BLaER1 treated with 17β-estradiol and CSF1 and Interleukin-3, amounts not matched to agents 10 nM and 100 nM (cell line): ENCODE measurements around the gene RNF4.
A peak's percentile ranks its signal among the peaks of the same experiment; 100 is the strongest.

Experiments
- H3K27ac ChIP-seq, 11 experiments: shearing (Covaris generic); formaldehyde crosslinking; 2 replicates each; pipeline ENCODE4 v1.8.1; 2022
- H3K27me3 ChIP-seq, 11 experiments: shearing (Covaris generic); formaldehyde crosslinking; 2 replicates each; pipeline ENCODE4 v1.8.1; 2022
- H3K36me3 ChIP-seq, 11 experiments: shearing (Covaris generic); formaldehyde crosslinking; 2 replicates each; pipeline ENCODE4 v1.8.1; 2022
- H3K4me1 ChIP-seq, 10 experiments: shearing (Covaris generic); formaldehyde crosslinking; 2 replicates each; pipeline ENCODE4 v1.8.1; 2022
- H3K4me2 ChIP-seq, 11 experiments: shearing (Covaris generic); formaldehyde crosslinking; 2 replicates each; pipeline ENCODE4 v1.8.1; 2022
- H3K4me3 ChIP-seq, 10 experiments: shearing (Covaris generic); formaldehyde crosslinking; 2 replicates each; pipeline ENCODE4 v1.8.1; 2022
- H3K9ac ChIP-seq, 11 experiments: shearing (Covaris generic); formaldehyde crosslinking; 2 replicates each; pipeline ENCODE4 v1.8.1; 2022
- H3K9me3 ChIP-seq, 11 experiments: shearing (Covaris generic); formaldehyde crosslinking; replicated peaks in 1 of 11; 2 replicates each; pipeline ENCODE4 v1.8.1; 2022
- H4K20me1 ChIP-seq, 11 experiments: shearing (Covaris generic); formaldehyde crosslinking; 2 replicates each; pipeline ENCODE4 v1.8.1; 2022
- Cebpa-rat ChIP-seq, 11 experiments: shearing (Covaris generic); IDR thresholded peaks; 2 replicates each; pipeline ENCODE4 v1.8.1; 2022

RNF4 gene

DNA sequence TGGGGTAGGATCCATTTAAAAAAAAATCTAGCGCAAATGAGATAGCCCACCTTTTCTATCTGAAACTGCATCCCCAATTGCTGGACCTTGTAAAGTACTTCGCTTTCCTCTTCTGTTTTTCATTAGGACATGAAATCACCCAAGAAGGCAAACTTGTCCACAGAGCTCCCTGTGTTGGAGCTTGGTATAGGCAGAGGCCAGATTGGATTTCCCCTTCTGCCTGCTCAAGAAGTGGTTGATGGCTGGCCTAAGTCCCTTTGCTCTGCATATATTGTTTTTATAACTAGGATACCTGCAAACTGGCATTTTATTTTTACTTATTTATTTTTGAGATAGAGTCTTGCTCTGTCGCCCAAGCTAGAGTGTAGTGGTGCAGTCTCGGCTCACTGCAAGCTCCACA lies 28.4 kb downstream of the RNF4 start:
- no peak overlapping the region for H3K27ac ChIP-seq
- peak overlapping the region in 3 of 11 experiments; percentile 33 to 70 (median 39); a peak in 5 of 22 replicates for H3K4me2 ChIP-seq
- no peak for TF ChIP-seq Cebpa-rat (IDR thresholded peaks at IDR 0.05)
- no peak overlapping the region for H3K4me3 ChIP-seq
- peaks cover 97 to 100% (median 100%) of the 10 kb centered on the region in 11 experiments for H3K36me3 ChIP-seq
- peaks cover 19 to 46% (median 25%) of the 10 kb centered on the region in 10 experiments; a peak in 19 of 20 replicates for H3K4me1 ChIP-seq
- H3K9me3 ChIP-seq = no peaks in the 10 kb centered on the region
- H3K27me3 ChIP-seq = no peaks in the 10 kb centered on the region
- H4K20me1 ChIP-seq = peaks cover 99 to 100% (median 100%) of the 10 kb centered on the region in 11 experiments
- no peak overlapping the region for H3K9ac ChIP-seq

DNA sequence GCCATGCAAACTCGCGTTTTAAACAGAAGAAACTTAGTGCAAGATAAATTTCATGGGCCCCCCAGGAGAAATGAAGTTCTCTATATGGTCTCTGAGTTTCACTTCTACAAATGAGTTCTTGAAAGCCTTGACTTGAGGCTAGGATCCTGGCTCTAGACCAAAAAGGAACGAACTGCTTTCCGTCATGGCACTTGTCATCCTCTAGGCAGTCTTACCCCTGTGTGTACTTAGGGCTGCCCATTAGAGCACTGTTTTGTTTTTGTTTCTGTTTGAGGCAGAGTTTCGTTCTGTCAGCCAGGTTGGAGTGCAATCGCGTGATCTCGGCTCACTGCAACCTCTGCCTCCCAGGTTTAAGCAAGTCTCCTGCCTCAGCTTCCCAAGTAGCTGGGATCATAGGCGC lies 29.0 kb downstream of the RNF4 start:
- H3K27me3 ChIP-seq = no peaks in the 10 kb centered on the region
- H4K20me1 ChIP-seq = peaks cover 99 to 100% (median 100%) of the 10 kb centered on the region in 11 experiments
- no peaks in the 10 kb centered on the region for H3K9me3 ChIP-seq
- no peak overlapping the region; a peak in 1 of 22 replicates for H3K27ac ChIP-seq
- H3K4me2 ChIP-seq = peak overlapping the region in 3 of 11 experiments; percentile 33 to 70 (median 39); a peak in 5 of 22 replicates
- H3K36me3 ChIP-seq = peaks cover 97 to 100% (median 100%) of the 10 kb centered on the region in 11 experiments
- no peak for TF ChIP-seq Cebpa-rat (IDR thresholded peaks at IDR 0.05)
- H3K9ac ChIP-seq = no peak overlapping the region
- no peak overlapping the region for H3K4me3 ChIP-seq
- peaks cover 18 to 46% (median 25%) of the 10 kb centered on the region in 10 experiments; a peak in 19 of 20 replicates for H3K4me1 ChIP-seq

DNA sequence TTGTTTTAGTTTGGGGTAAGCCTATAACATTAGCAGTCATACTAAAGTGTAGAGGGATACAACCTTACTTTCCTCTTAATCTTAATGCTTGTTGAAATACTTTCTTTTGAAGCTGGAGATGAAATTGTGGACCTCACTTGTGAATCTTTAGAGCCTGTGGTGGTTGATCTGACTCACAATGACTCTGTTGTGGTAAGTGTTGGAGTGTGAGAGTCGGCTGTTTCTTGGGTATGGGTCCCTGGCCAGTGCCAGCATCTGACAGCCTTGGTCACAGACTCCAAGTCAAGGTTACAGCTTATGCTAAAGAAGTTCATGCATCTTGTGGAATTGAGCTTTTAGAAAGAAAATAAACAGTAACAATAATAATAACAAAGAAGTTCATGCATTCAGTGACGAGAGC lies 31.6 kb downstream of the RNF4 start:
- no peaks in the 10 kb centered on the region for H3K9me3 ChIP-seq
- no peaks in the 10 kb centered on the region for H3K27me3 ChIP-seq
- no peak overlapping the region for H3K4me2 ChIP-seq
- H3K27ac ChIP-seq = no peak overlapping the region
- H3K36me3 ChIP-seq = peaks cover 95 to 100% (median 99%) of the 10 kb centered on the region in 11 experiments
- H3K9ac ChIP-seq = no peak overlapping the region
- peaks cover 88 to 100% (median 98%) of the 10 kb centered on the region in 11 experiments for H4K20me1 ChIP-seq
- peaks cover 0 to 30% (median 16%) of the 10 kb centered on the region in 10 experiments; a peak in 15 of 20 replicates for H3K4me1 ChIP-seq
- no peak for TF ChIP-seq Cebpa-rat (IDR thresholded peaks at IDR 0.05)
- H3K4me3 ChIP-seq = no peak overlapping the region

DNA sequence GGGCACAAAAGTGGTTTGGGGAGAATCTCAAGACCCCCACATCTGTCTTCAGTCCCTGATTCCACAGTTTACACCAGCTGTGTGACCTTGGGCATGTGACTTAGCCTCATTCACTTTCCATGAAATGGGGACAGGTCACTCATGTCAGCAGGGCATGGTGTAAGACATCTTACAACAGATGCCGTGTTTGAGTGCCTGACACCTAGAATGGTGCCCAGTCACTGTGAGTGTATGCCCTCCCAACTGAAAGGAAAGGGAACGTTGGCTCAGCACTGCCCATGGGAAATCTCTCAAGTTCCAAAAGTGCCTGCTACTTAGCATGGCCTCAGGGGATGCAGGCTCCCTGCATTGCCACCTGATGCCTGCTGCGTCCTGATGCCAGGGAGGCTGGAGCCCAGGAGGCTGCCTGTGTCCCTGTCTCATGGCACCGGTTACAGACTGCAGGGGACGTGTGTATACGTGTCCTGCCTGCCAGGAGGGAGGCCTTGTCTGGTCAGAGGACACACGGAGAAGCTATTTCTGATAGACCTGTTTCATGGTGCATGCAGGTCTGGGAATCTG lies 32.2 kb downstream of the RNF4 start:
- TF ChIP-seq Cebpa-rat (IDR thresholded peaks at IDR 0.05) = no peak
- Histone ChIP-seq H4K20me1 (peaks cover 88 to 100% (median 98%) of the 10 kb centered on the region in 11 experiments), H3K9me3 (no peaks in the 10 kb centered on the region), H3K4me1 (peaks cover 0 to 25% (median 16%) of the 10 kb centered on the region in 10 experiments; a peak in 14 of 20 replicates), H3K27me3 (no peaks in the 10 kb centered on the region), H3K27ac (no peak overlapping the region), H3K36me3 (peaks cover 94 to 100% (median 99%) of the 10 kb centered on the region in 11 experiments), H3K9ac (no peak overlapping the region), H3K4me2 (no peak overlapping the region), H3K4me3 (no peak overlapping the region)

DNA sequence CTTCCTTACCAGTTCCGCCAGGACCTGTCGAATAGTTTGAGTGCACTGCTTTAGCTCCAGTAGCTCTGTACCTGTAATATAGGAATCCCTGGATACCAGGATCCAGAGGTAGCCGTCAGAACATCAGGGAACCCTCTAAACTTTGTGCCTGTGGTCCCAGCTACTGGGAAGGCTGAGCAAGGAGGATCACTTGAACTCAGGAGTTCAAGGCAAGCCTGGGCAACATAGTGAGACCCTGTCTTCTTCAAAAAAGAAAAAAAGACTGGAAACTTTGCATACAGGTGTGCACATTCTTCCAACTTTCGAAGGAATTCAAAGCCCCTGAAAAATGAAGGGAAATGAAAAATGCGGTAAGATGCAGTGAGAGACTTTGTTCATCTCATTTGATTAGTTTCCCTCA lies 34.9 kb downstream of the RNF4 start:
- no peak for TF ChIP-seq Cebpa-rat (IDR thresholded peaks at IDR 0.05)
- peaks cover 0 to 18% (median under 1%) of the 10 kb centered on the region in 10 experiments; a peak in 5 of 20 replicates for H3K4me1 ChIP-seq

DNA sequence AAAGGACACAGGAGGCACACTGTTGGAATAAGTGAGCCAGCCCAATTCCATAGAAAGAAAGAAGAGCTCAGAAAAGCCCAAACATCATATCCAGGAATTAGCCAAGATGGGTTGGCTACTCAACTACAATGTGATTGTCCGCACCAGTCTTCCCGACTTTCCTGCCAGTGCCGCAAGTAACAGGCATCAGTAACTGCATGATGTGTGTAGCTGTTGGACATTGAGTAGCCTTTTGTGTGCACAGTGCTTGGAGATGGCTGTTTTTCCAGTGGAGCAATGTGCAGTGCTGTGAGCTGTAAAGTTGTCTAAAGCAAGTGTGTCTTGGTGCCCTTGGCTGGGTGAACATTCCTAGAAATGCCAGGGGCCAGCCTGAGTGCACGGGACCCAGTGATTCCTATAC lies 38.4 kb downstream of the RNF4 start:
- H3K4me3 ChIP-seq = no peak overlapping the region
- H4K20me1 ChIP-seq = peaks cover 82 to 100% (median 96%) of the 10 kb centered on the region in 11 experiments
- no peak overlapping the region for H3K4me2 ChIP-seq
- no peak for TF ChIP-seq Cebpa-rat (IDR thresholded peaks at IDR 0.05)
- H3K36me3 ChIP-seq = peaks cover 88 to 99% (median 95%) of the 10 kb centered on the region in 11 experiments
- H3K9me3 ChIP-seq = no peaks in the 10 kb centered on the region
- no peak overlapping the region for H3K27ac ChIP-seq
- no peaks in the 10 kb centered on the region for H3K27me3 ChIP-seq
- H3K4me1 ChIP-seq = peaks cover 0 to 49% (median 25%) of the 10 kb centered on the region in 10 experiments; a peak in 18 of 20 replicates
- no peak overlapping the region for H3K9ac ChIP-seq

More for the DNA sequence above, 34.9 kb downstream of the RNF4 start:
- Histone ChIP-seq H3K36me3 (peaks cover 91 to 100% (median 98%) of the 10 kb centered on the region in 11 experiments), H3K9ac (no peak overlapping the region), H3K27ac (no peak overlapping the region), H3K9me3 (no peaks in the 10 kb centered on the region), H3K4me2 (no peak overlapping the region), H3K27me3 (no peaks in the 10 kb centered on the region), H4K20me1 (peaks cover 85 to 100% (median 98%) of the 10 kb centered on the region in 11 experiments), H3K4me3 (no peak overlapping the region)

DNA sequence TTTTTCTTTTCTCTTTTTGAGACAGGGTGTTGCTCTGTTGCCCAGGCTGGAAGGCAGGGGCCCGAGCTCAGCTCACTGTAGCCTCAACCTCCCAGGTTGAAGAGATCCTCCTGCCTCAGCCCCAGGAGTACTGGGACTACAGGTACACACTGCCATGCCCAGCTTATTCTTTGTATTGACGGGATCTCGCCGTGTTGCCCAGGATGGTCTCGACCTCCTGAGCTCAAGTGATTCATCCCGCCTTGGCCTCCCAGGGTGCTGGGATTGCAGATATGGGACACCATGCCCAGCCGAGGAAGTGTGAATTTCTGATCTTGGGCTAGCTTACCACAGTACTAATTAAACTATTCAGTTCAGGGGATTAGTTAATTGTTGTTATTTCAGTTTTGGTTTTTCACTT lies 38.9 kb downstream of the RNF4 start:
- Histone ChIP-seq H3K27me3 (no peaks in the 10 kb centered on the region), H3K4me1 (peaks cover 0 to 49% (median 25%) of the 10 kb centered on the region in 10 experiments; a peak in 18 of 20 replicates), H3K4me3 (no peak overlapping the region), H3K9ac (no peak overlapping the region), H3K36me3 (peaks cover 88 to 99% (median 95%) of the 10 kb centered on the region in 11 experiments), H3K4me2 (no peak overlapping the region), H3K27ac (no peak overlapping the region), H3K9me3 (no peaks in the 10 kb centered on the region), H4K20me1 (peaks cover 83 to 100% (median 96%) of the 10 kb centered on the region in 11 experiments)
- TF ChIP-seq Cebpa-rat (IDR thresholded peaks at IDR 0.05) = no peak

DNA sequence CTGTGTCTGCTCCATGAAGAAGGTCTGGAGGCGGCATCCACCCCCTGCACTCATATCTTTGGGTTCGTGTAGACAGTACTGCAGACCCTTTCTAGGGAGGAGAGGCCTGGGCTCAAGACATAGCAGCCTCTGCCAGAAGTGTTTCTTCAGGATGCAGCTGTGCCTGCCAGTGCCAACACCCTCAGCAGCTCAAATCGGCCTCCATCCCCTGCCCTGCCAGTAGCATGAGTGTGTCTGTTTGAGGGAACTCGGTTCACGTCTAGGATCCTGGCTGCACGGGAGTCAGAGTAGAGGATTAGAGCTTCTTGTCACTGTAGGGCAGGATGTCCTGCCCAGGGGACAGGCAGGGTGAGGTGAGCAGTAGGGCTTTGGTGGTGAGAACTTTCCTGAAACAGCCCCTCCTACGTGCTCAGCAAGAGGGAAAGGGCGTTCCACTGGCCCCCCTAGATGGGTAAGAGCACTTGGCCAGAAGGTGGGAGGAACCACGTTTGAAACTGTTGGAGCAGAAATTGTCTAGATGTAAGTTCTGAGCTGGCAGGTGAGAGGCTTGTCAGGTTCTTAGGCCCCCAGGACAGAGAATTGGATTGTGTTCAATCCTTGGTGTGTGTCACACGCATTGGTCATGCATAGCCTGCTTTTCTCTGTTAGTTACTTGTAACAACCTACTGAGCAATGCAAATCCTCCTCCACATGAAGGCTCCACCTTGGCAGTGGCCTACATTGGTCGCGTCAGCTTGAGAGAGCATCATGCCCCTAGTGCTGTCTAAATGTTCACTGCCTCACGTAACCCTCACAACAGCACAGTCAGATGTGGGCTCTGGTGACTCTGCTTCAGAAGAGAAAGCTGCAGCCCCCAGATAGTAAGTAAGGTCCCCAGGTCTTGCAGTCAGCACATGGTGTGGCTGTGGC lies 41.7 kb downstream of the RNF4 start:
- Histone ChIP-seq H3K4me3 (no peak overlapping the region), H3K27ac (peak overlapping the region in 2 of 11 experiments; percentile 16 to 29; a peak in 2 of 22 replicates), H4K20me1 (peaks cover 65 to 94% (median 84%) of the 10 kb centered on the region in 11 experiments; a peak in 21 of 22 replicates), H3K4me2 (peak overlapping the region in 8 of 11 experiments; percentile 3 to 42 (median 32); a peak in 12 of 22 replicates), H3K9ac (peak overlapping the region in 7 of 11 experiments; percentile 1 to 44 (median 23); a peak in 10 of 22 replicates), H3K4me1 (peaks cover 0 to 37% (median 25%) of the 10 kb centered on the region in 10 experiments; a peak in 18 of 20 replicates), H3K36me3 (peaks cover 91 to 99% (median 95%) of the 10 kb centered on the region in 11 experiments), H3K9me3 (no peaks in the 10 kb centered on the region), H3K27me3 (no peaks in the 10 kb centered on the region)
- TF ChIP-seq Cebpa-rat (IDR thresholded peaks at IDR 0.05) = no peak
